Gastroesophageal sphincter (tissue), 4 donors: ENCODE data around the gene INPP5A. TPM values are rescaled to one million over a fixed set of nuclear protein-coding genes. Genes with fewer than 3 reads are reported as not detected.

ENCODE experiments used
- ATAC-seq: fragments of 150-250 bp; one replicate; pipeline ENCODE4 v1.9.1; 2016; ENCODE audit warnings: mild to moderate bottlenecking, moderate library complexity
- H3K27ac ChIP-seq, 4 donors: fragments of 200-600 bp; sonication (generic) in 3 of 4; 1 replicate in 3 of 4; 2 replicates in 1 of 4; pipeline ENCODE4 v1.5.1; 2016 to 2019
- H3K27me3 ChIP-seq: fragments of 200-600 bp; sonication (generic); one replicate; pipeline ENCODE4 v1.5.1; 2019
- H3K36me3 ChIP-seq, 2 donors: fragments of 200-600 bp; sonication (generic); one replicate each; pipeline ENCODE4 v1.5.1; 2019; ENCODE audit warnings: control low read depth in 1 of 2
- H3K4me1 ChIP-seq, 3 donors: fragments of 200-600 bp; sonication (generic); 1 replicate in 2 of 3; 2 replicates in 1 of 3; pipeline ENCODE4 v1.5.1; 2016 to 2019; ENCODE audit warnings: control low read depth in 2 of 3
- H3K4me3 ChIP-seq, 2 donors: fragments of 200-600 bp; sonication (generic); one replicate each; pipeline ENCODE4 v1.5.1; 2019; ENCODE audit warnings: mild to moderate bottlenecking in 1 of 2, moderate library complexity in 1 of 2
- H3K9me3 ChIP-seq, 3 donors: fragments of 200-600 bp; sonication (generic); one replicate each; pipeline ENCODE4 v1.5.1; 2017 to 2019; ENCODE audit warnings: control low read depth in 2 of 3
- EP300 ChIP-seq: sonication (generic); formaldehyde crosslinking; IDR thresholded peaks from one replicate; pipeline ENCODE4 v1.6.1; 2017; ENCODE audit warnings: antibody characterized with exemption, mild to moderate bottlenecking
- POLR2A ChIP-seq, 2 donors: fragments of 450-650 bp; IDR thresholded peaks; one replicate each; pipeline ENCODE4 v1.6.1; 2017; ENCODE audit warnings: antibody characterized with exemption in 2 of 2, mild to moderate bottlenecking in 2 of 2, moderate library complexity in 1 of 2
- POLR2AphosphoS5 ChIP-seq: sonication (generic); formaldehyde crosslinking; IDR thresholded peaks from one replicate; pipeline ENCODE4 v1.6.1; 2017; ENCODE audit warnings: antibody characterized with exemption
- WGBS, 2 donors: methylation state at CpG; one replicate each; pipeline ENCODE4 v1.1.5; 2018; ENCODE audit warnings: low coverage in 1 of 2; 5-methylcytosine and 5-hydroxymethylcytosine counted together
- total RNA-seq, 4 donors: library from RNA; depleted of rRNA; stranded (reverse); fragments of >200 nt; gene quantifications; one replicate each; pipeline ENCODE4 v1.1.0, GENCODE V29; 2016
- TF ChIP-seq, protein P1 (sequence below), 4 experiments: fragments of 200-600 bp in 2 of 4; fragments of 450-650 bp in 2 of 4; sonication (generic) in 1 of 4; IDR thresholded peaks; one replicate each; pipeline ENCODE4 v1.5.1; 2017 to 2019; ENCODE audit warnings: antibody characterized with exemption in 4 of 4, mild to moderate bottlenecking in 2 of 4, moderate library complexity in 2 of 4

The INPP5A gene
- total RNA-seq, 4 donors from 2014 or later = 111 to 288 (median 215) TPM

DNA sequence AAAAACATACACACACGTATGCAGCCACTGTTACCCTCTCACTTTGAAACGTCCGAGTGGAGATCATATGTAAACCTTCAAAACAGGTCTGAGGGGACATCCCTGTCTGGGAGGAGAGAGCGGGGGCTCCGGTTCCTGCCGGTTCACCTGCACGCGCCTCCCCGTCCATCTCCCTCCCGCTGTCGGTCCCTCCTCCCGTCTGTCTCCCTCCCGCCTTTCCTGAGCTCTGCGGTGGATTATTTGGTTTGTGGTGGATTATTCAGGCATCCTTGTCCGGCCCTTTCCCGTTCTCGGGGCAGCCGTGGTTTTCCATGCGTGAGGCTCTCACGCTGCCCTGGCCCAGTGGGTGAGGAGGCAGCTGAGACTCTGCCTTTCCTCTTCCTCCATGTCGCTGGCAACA lies 188.6 kb downstream of the INPP5A start:
- TF ChIP-seq POLR2A (IDR thresholded peaks at IDR 0.05) = no peak
- TF ChIP-seq, protein P1, sequence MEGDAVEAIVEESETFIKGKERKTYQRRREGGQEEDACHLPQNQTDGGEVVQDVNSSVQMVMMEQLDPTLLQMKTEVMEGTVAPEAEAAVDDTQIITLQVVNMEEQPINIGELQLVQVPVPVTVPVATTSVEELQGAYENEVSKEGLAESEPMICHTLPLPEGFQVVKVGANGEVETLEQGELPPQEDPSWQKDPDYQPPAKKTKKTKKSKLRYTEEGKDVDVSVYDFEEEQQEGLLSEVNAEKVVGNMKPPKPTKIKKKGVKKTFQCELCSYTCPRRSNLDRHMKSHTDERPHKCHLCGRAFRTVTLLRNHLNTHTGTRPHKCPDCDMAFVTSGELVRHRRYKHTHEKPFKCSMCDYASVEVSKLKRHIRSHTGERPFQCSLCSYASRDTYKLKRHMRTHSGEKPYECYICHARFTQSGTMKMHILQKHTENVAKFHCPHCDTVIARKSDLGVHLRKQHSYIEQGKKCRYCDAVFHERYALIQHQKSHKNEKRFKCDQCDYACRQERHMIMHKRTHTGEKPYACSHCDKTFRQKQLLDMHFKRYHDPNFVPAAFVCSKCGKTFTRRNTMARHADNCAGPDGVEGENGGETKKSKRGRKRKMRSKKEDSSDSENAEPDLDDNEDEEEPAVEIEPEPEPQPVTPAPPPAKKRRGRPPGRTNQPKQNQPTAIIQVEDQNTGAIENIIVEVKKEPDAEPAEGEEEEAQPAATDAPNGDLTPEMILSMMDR (IDR thresholded peaks at IDR 0.05) = no peak
- TF ChIP-seq EP300 = no peak
- no peak for TF ChIP-seq POLR2AphosphoS5
- Histone ChIP-seq H3K27me3 (no peaks in the 10 kb centered on the region), H3K9me3 (no peaks in the 10 kb centered on the region), H3K36me3 (peaks cover 0 to 70% of the 10 kb centered on the region in 2 donors), H3K4me3 (no peak overlapping the region), H3K4me1 (peaks cover 0 to 17% (median 2%) of the 10 kb centered on the region in 3 donors), H3K27ac (no peak overlapping the region)
- ATAC-seq = no peak
- 88 to 90% methylated on average over 9 to 10 of the region's 21 CpGs for WGBS, 2 donors

DNA sequence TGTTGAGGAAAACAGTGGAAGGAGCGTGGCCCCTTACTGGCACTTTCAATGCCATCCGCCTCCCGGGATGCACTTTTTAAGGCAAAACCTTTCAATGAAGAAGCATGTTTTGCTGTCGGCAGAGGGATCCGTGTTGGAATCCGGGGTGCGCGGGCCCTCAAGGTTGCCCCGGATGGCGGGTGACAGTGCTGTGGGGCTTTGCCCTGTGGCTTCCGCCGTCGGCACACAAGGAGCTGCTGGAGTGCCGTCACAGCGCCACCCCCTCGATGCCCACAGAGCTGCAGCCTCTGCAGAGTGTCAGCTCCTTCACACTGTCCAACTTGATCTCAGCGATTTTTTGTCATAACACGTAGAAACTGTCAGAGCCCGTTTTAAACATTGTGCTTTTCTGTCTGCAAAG lies 189.4 kb downstream of the INPP5A start:
- TF ChIP-seq POLR2AphosphoS5 (no peak), EP300 (no peak), POLR2A (IDR thresholded peaks at IDR 0.05) (no peak)
- TF ChIP-seq, protein P1 (IDR thresholded peaks at IDR 0.05) = no peak
- WGBS, 2 donors = 85 to 93% methylated on average over 5 to 15 of the region's 19 CpGs
- H3K36me3 ChIP-seq = peaks cover 0 to 74% of the 10 kb centered on the region in 2 donors
- no peaks in the 10 kb centered on the region for H3K27me3 ChIP-seq
- H3K4me3 ChIP-seq = no peak overlapping the region
- H3K9me3 ChIP-seq = no peaks in the 10 kb centered on the region
- H3K4me1 ChIP-seq = peaks cover 0 to 10% (median 0%) of the 10 kb centered on the region in 3 donors
- H3K27ac ChIP-seq = no peak overlapping the region
- ATAC-seq = no peak

DNA sequence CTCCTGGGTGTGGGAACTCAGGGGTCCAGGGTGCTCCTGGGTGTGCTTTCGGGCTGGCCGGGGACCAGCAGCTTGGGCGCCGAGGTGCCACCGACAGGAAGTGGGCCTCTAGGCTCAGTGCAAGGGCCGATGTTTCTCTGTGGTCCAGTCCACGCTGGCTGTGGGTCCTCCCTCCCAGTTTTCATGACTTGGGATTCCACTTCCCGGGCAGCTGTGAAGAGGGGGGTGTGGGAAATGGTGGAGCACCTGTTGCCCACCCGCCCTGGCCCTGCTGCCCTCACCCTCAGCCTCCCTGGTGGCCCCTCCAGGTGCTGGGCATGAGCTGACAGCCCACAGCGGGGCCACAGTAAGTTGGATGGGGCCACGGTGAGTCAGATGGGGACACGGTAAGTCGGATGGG lies 189.8 kb downstream of the INPP5A start:
- peaks cover 0 to 5% (median 0%) of the 10 kb centered on the region in 3 donors for H3K4me1 ChIP-seq
- H3K36me3 ChIP-seq = peaks cover 0 to 78% of the 10 kb centered on the region in 2 donors
- 81 to 100% methylated on average over 3 of the region's 13 CpGs for WGBS, 2 donors
- no peak overlapping the region for H3K27ac ChIP-seq
- no peak for ATAC-seq
- no peak overlapping the region for H3K4me3 ChIP-seq
- H3K9me3 ChIP-seq = no peaks in the 10 kb centered on the region
- TF ChIP-seq, protein P1 (IDR thresholded peaks at IDR 0.05) = no peak
- TF ChIP-seq POLR2A (IDR thresholded peaks at IDR 0.05) (no peak), POLR2AphosphoS5 (no peak), EP300 (no peak)
- no peaks in the 10 kb centered on the region for H3K27me3 ChIP-seq

DNA sequence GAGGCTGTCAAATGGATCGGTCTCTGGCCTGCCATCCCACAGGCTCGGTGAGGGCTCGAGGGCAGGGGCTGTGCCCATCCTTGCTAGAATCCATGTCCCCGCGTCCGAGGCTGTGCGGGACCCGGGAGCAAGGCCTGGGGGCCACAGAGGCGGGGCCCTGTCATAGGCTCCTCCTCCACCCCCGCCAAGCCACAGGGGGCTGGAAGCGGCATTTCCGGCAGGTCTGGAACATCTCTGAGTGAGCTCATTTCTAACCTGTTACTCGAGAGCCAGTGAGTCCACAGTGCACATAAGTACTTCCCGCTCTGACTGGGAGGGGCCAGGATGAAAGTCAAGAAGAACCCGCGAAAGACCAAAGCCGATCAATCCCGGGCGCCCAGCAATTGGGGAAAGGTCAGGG lies 190.7 kb downstream of the INPP5A start:
- no peak overlapping the region for H3K4me3 ChIP-seq
- H3K36me3 ChIP-seq = peaks cover 0 to 87% of the 10 kb centered on the region in 2 donors
- H3K27ac ChIP-seq = no peak overlapping the region
- no peaks in the 10 kb centered on the region for H3K27me3 ChIP-seq
- no peaks in the 10 kb centered on the region for H3K4me1 ChIP-seq
- no peaks in the 10 kb centered on the region for H3K9me3 ChIP-seq
- ATAC-seq = no peak
- no peak for TF ChIP-seq POLR2AphosphoS5
- TF ChIP-seq POLR2A (IDR thresholded peaks at IDR 0.05) = no peak
- TF ChIP-seq EP300 = no peak
- TF ChIP-seq, protein P1 (IDR thresholded peaks at IDR 0.05) = no peak
- no CpG with 5 or more reads among the region's 19 CpGs for WGBS, 2 donors

DNA sequence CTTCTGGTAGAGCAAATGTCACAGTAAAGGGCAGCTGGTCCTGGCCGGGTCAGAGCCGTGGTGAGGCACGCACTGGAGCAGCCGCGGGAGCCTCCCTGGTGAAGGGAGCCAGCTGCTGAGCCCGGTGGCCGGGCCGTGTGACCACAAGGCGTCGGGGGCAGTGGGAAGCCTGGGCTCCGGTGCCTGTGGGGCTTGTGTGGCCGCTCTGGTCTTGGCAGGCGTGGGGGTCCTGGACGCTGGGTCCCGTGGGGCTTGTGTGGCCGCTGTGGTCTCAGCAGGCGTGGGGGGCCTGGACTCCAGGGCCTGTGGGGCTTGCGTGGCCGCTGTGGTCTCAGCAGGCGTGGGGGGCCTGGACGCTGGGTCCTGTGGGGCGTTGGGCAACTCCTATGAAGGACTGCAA lies 191.2 kb downstream of the INPP5A start:
- TF ChIP-seq POLR2A (IDR thresholded peaks at IDR 0.05) = no peak
- no peak overlapping the region for H3K27ac ChIP-seq
- no peaks in the 10 kb centered on the region for H3K4me1 ChIP-seq
- ATAC-seq = no peak
- peaks cover 0 to 89% of the 10 kb centered on the region in 2 donors for H3K36me3 ChIP-seq
- no peak overlapping the region for H3K4me3 ChIP-seq
- WGBS, 2 donors = no CpG with 5 or more reads among the region's 22 CpGs
- no peaks in the 10 kb centered on the region for H3K27me3 ChIP-seq
- no peaks in the 10 kb centered on the region for H3K9me3 ChIP-seq
